Thyroid gland (tissue), 4 donors: ENCODE measurements around the gene RPN1. TPM values are rescaled to one million over a fixed set of nuclear protein-coding genes. Genes with fewer than 3 reads are reported as not detected.

Experiments used
- DNase-seq, 2 donors: peaks; one replicate each; pipeline ENCODE4 v3.0.0-alpha.2; 2019
- H3K27ac ChIP-seq, 3 donors: fragments of 200-600 bp; sonication (generic); 1 replicate in 2 of 3; 2 replicates in 1 of 3; pipeline ENCODE4 v1.5.1; 2016 to 2019; ENCODE audit warnings: mild to moderate bottlenecking in 1 of 3, moderate library complexity in 1 of 3
- H3K27me3 ChIP-seq: fragments of 200-600 bp; sonication (generic); one replicate; pipeline ENCODE4 v1.5.1; 2019
- H3K36me3 ChIP-seq, 2 donors: fragments of 200-600 bp; sonication (generic); one replicate each; pipeline ENCODE4 v1.5.1; 2016 to 2019
- H3K4me1 ChIP-seq, 2 donors: fragments of 200-600 bp; sonication (generic); one replicate each; pipeline ENCODE4 v1.5.1; 2017 to 2019
- H3K4me3 ChIP-seq, 3 donors: fragments of 200-600 bp; sonication (generic); replicated peaks in 1 of 3; 1 replicate in 2 of 3; 2 replicates in 1 of 3; pipeline ENCODE4 v1.5.1; 2016; ENCODE audit warnings: mild to moderate bottlenecking in 1 of 3
- H3K9me3 ChIP-seq: fragments of 200-600 bp; sonication (generic); one replicate; pipeline ENCODE4 v1.5.1; 2017
- POLR2A ChIP-seq, 2 donors: fragments of 450-650 bp; IDR thresholded peaks; one replicate each; pipeline ENCODE4 v1.6.1; 2017; ENCODE audit warnings: antibody characterized with exemption in 2 of 2, mild to moderate bottlenecking in 2 of 2, moderate library complexity in 1 of 2
- WGBS, 2 donors: methylation state at CpG; one replicate each; pipeline ENCODE4 v1.1.5; 2017; 5-methylcytosine and 5-hydroxymethylcytosine counted together
- intact Hi-C: fragments of 100-400 bp; cut with DNase I; formaldehyde crosslinking; loops from one replicate; pipeline ENCODE4 v1.15.1; 2023
- total RNA-seq, 4 donors: library from RNA; depleted of rRNA; stranded (reverse); fragments of >200 nt; gene quantifications; one replicate each; pipeline ENCODE4 v1.2.3, GENCODE V29; 2016
- TF ChIP-seq, protein P1 (sequence below), 6 experiments: fragments of 200-600 bp in 3 of 6; fragments of 450-650 bp in 3 of 6; sonication (generic) in 3 of 6; IDR thresholded peaks; one replicate each; pipeline ENCODE4 v1.5.1; 2016 to 2019; ENCODE audit warnings: antibody characterized with exemption in 6 of 6, mild to moderate bottlenecking in 2 of 6, inconsistent platforms in 1 of 6, moderate library complexity in 1 of 6

RPN1 gene
- total RNA-seq, 4 donors from 2014 or later = 368 to 750 (median 528) TPM

DNA sequence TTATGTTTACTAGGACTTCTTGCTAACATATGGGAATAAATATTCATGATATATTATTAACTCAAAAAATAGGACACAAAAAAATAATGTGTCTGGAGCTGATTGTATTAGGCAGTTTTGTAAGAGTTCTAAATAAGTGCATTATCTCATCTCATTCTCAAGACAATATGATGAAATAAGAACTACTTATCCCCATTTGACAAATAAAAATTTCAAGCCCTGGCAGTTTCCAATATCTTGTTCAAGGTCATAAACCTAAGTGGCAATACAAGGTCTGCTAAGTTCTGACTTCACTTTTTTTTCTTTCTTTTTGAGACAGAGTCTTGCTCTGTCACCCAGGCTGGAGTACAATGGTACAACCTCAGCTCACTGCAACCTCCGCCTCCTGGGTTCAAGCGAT is 18.3 kb downstream of the RPN1 start:
- no peaks in the 10 kb centered on the region for H3K4me1 ChIP-seq
- no peaks in the 10 kb centered on the region for H3K27me3 ChIP-seq
- intact Hi-C loops = no loop called here
- H3K36me3 ChIP-seq = peaks cover 32 to 42% of the 10 kb centered on the region in 2 donors
- H3K27ac ChIP-seq = no peak overlapping the region
- WGBS, 2 donors = 97 to 100% methylated on average over 2 of the region's 2 CpGs
- no peak for TF ChIP-seq POLR2A (IDR thresholded peaks at IDR 0.05)
- TF ChIP-seq, protein P1, sequence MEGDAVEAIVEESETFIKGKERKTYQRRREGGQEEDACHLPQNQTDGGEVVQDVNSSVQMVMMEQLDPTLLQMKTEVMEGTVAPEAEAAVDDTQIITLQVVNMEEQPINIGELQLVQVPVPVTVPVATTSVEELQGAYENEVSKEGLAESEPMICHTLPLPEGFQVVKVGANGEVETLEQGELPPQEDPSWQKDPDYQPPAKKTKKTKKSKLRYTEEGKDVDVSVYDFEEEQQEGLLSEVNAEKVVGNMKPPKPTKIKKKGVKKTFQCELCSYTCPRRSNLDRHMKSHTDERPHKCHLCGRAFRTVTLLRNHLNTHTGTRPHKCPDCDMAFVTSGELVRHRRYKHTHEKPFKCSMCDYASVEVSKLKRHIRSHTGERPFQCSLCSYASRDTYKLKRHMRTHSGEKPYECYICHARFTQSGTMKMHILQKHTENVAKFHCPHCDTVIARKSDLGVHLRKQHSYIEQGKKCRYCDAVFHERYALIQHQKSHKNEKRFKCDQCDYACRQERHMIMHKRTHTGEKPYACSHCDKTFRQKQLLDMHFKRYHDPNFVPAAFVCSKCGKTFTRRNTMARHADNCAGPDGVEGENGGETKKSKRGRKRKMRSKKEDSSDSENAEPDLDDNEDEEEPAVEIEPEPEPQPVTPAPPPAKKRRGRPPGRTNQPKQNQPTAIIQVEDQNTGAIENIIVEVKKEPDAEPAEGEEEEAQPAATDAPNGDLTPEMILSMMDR (IDR thresholded peaks at IDR 0.05) = no peak
- H3K4me3 ChIP-seq = no peak overlapping the region
- DNase-seq = no peak
- no peaks in the 10 kb centered on the region for H3K9me3 ChIP-seq

DNA sequence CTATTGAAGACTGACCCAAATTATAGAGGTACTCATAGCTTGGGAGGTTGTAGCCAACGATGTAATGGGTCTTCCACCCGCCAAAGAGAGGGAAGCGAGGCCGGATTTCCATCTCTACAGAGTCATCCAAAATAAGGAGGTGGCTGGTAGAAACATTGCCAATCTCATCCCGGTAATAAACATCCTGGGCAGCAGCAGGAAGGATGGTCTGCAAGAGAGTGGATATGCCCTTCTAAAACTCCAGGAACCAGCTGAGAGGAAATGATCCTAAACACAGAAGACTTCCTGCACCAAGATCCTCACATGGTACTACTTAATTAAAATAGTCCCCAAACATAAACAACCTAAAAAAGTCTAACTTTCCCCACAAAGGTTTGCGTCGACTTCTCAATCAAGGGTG is 20.7 kb downstream of the RPN1 start:
- Histone ChIP-seq H3K36me3 (peaks cover 36 to 52% of the 10 kb centered on the region in 2 donors), H3K27me3 (no peaks in the 10 kb centered on the region), H3K9me3 (no peaks in the 10 kb centered on the region), H3K4me1 (peaks cover 0 to 5% of the 10 kb centered on the region in 2 donors), H3K27ac (peak overlapping the region in 2 of 3 donors; percentile 7 to 12), H3K4me3 (no peak overlapping the region)
- DNase-seq = no peak
- intact Hi-C loops = no loop called here
- WGBS, 2 donors = 83 to 86% methylated on average over 7 of the region's 7 CpGs
- TF ChIP-seq POLR2A (IDR thresholded peaks at IDR 0.05) = no peak
- TF ChIP-seq, protein P1 (IDR thresholded peaks at IDR 0.05) = no peak

DNA sequence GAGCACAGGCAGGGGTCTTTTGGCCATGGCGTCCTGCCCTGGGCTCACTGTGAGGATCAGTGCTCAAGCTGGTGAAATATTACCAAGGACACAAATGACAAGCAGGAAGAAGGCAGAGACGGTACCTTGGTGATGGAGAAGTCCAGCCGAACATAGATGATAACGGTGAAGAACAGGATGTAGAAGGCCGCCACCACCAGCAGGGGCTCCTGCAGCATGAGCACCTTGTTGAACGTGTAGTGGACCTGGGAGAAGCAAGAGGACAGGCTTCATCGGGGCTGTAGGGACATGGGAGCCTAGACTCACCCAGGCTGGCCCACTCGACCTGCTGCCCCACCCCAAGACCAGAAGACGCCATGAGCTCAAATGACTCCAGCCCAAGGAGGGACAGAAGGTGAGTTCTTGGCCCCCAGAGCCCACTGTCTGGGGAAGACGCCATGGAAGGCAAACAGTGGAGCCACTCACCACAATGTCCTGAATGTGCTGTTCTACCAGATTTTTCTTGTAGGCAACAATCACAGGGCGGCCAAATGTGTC is 25.1 kb downstream of the RPN1 start:
- Histone ChIP-seq H3K4me3 (no peak overlapping the region), H3K4me1 (peaks cover 0 to 42% of the 10 kb centered on the region in 2 donors), H3K36me3 (peaks cover 44 to 68% of the 10 kb centered on the region in 2 donors), H3K27me3 (no peaks in the 10 kb centered on the region), H3K9me3 (no peaks in the 10 kb centered on the region), H3K27ac (peak overlapping the region in 1 of 3 donors; percentile 73)
- intact Hi-C loops = no loop called here
- TF ChIP-seq POLR2A (IDR thresholded peaks at IDR 0.05) = no peak
- TF ChIP-seq, protein P1 (IDR thresholded peaks at IDR 0.05) = no peak
- DNase-seq = no peak
- WGBS, 2 donors = 91 to 92% methylated on average over 11 of the region's 11 CpGs

DNA sequence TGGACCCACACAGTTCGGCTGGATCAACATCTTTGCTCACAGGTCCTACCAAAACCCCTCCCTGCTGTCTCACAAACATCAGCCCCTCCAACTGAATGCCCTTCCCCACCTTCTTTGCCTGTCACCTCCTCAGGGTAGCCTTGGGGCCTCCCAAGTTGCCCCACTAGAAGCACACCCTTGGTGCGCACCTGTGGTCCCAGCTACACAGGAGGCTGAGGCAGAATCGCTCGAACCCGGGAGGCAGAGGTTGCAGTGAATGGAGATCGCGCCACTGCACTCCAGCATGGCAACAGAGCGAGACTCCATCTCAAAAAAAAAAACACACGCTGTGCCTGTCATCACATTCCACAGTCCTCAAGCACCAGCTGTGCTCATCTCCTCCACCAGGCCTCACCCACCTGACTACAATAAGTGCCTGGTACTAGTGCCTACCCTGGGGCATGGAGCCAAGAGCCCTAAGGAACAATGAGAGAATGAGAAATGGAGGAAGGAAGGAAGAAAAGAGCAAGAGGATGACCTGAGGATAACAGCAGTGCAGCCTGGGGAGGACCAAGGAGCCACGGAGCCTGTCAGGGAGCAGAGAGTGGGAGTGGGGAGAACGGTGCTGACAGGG is 26.0 kb downstream of the RPN1 start:
- Histone ChIP-seq H3K9me3 (no peaks in the 10 kb centered on the region), H3K27ac (peak overlapping the region in 2 of 3 donors; percentile 9 to 73), H3K27me3 (no peaks in the 10 kb centered on the region), H3K36me3 (peaks cover 48 to 69% of the 10 kb centered on the region in 2 donors), H3K4me1 (peaks cover 0 to 42% of the 10 kb centered on the region in 2 donors), H3K4me3 (no peak overlapping the region)
- intact Hi-C loops = no loop called here
- 70 to 73% methylated on average over 11 of the region's 11 CpGs for WGBS, 2 donors
- DNase-seq = peak; percentile 53 to 70
- TF ChIP-seq, protein P1 (IDR thresholded peaks at IDR 0.05) = no peak
- TF ChIP-seq POLR2A (IDR thresholded peaks at IDR 0.05) = no peak

DNA sequence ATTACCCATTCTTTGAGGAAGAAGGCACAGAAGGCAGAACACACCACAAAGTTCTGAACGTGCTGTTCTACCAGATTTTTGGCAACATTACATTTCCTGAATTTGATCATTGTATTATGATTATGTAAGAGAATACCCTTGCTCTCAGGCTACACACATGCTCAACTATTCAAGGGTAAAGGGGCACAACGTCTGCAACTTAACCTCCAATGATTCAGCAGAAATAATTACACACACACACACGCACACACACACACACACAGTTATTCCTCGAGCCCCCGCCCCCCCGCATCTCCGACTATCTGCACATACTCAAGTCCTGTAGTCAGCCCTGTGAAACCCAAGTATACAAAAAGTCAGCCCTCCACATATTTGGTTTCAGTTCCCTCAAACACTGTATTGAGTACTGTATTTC is 26.8 kb downstream of the RPN1 start:
- Histone ChIP-seq H3K36me3 (peaks cover 48 to 67% of the 10 kb centered on the region in 2 donors), H3K4me3 (no peak overlapping the region), H3K4me1 (peaks cover 1 to 47% of the 10 kb centered on the region in 2 donors), H3K27me3 (no peaks in the 10 kb centered on the region), H3K9me3 (no peaks in the 10 kb centered on the region), H3K27ac (peak overlapping the region in 1 of 3 donors; percentile 73)
- intact Hi-C loops = no loop called here
- TF ChIP-seq, protein P1 (IDR thresholded peaks at IDR 0.05) = no peak
- no peak for TF ChIP-seq POLR2A (IDR thresholded peaks at IDR 0.05)
- 75 to 79% methylated on average over 7 of the region's 7 CpGs for WGBS, 2 donors
- no peak for DNase-seq
